ENCODE data around the gene MFSD11.
A peak's percentile ranks its signal among the peaks of the same experiment; 100 is the strongest.
"Not testable (repeated sequence)": the region's sequence is repeated elsewhere in the genome, so short reads cannot be mapped to it uniquely, and the experiment has no call there.

Gene MFSD11

GRCh38 chr17:76727745-76728456 is 10.0 kb upstream of the MFSD11 start:
- peak overlapping the region; percentile 85 for H3K4me3 ChIP-seq (ENCODE audit: low read length)

GRCh38 chr17:76731800-76732733 is 5.9 kb upstream of the MFSD11 start:
- H3K4me3 ChIP-seq (ENCODE audit: low read length) = not testable (repeated sequence)

More at GRCh38 chr17:76727745-76728456, 10.0 kb upstream of the MFSD11 start:
- TF ChIP-seq ZNF274 (IDR thresholded peaks at IDR 0.05; ENCODE audit: low read depth, low read length) = no peak

GRCh38 chr17:76732734-76733617 is 4.9 kb upstream of the MFSD11 start:
- no peak overlapping the region for H3K4me3 ChIP-seq (ENCODE audit: low read length)
- TF ChIP-seq ZNF274 (IDR thresholded peaks at IDR 0.05; ENCODE audit: low read depth, low read length) = no peak

- H3K4me3 ChIP-seq (ENCODE audit: low read length) = peak overlapping the region; percentile 17; the same call in 1 of the 2 replicates
- TF ChIP-seq ZNF274 (IDR thresholded peaks at IDR 0.05; ENCODE audit: low read depth, low read length) = no peak
Observed at GRCh38 chr17:76733618-76733957, 4.3 kb upstream of the MFSD11 start.

GRCh38 chr17:76734080-76734840 is 3.7 kb upstream of the MFSD11 start:
- H3K4me3 ChIP-seq (ENCODE audit: low read length) = peak overlapping the region; percentile 99

GRCh38 chr17:76735006-76735405 is 2.9 kb upstream of the MFSD11 start:
- no peak for TF ChIP-seq ZNF274 (IDR thresholded peaks at IDR 0.05; ENCODE audit: low read depth, low read length)

More at GRCh38 chr17:76734080-76734840, 3.7 kb upstream of the MFSD11 start:
- TF ChIP-seq ZNF274 (IDR thresholded peaks at IDR 0.05; ENCODE audit: low read depth, low read length) = no peak

GRCh38 chr17:76735586-76736348 is 2.2 kb upstream of the MFSD11 start:
- peak overlapping the region; percentile 99 for H3K4me3 ChIP-seq (ENCODE audit: low read length)
- no peak for TF ChIP-seq ZNF274 (IDR thresholded peaks at IDR 0.05; ENCODE audit: low read depth, low read length)

More at GRCh38 chr17:76735006-76735405, 2.9 kb upstream of the MFSD11 start:
- peak overlapping the region; percentile 99 for H3K4me3 ChIP-seq (ENCODE audit: low read length)

- peak overlapping the region; percentile 99 for H3K4me3 ChIP-seq (ENCODE audit: low read length)
- TF ChIP-seq ZNF274 (IDR thresholded peaks at IDR 0.05; ENCODE audit: low read depth, low read length) = no peak
Observed at GRCh38 chr17:76736349-76737081, 1.4 kb upstream of the MFSD11 start.

GRCh38 chr17:76737082-76737675 is 740 bp upstream of the MFSD11 start, which contains the start of gene SRSF2:
Gene SRSF2 (minus strand): TSS chr17:76737331. CDS start chr17:76737160, 171 bp downstream.
- H3K4me3 ChIP-seq (ENCODE audit: low read length) = peak within 1 kb of the TSS; percentile 99
- TF ChIP-seq ZNF274 (IDR thresholded peaks at IDR 0.05; ENCODE audit: low read depth, low read length) = no peak

- no peak for TF ChIP-seq ZNF274 (IDR thresholded peaks at IDR 0.05; ENCODE audit: low read depth, low read length)
- peak overlapping the region; percentile 74 for H3K4me3 ChIP-seq (ENCODE audit: low read length)
Observed at GRCh38 chr17:76738468-76738850, 540 bp downstream of the MFSD11 start.

- H3K4me3 ChIP-seq (ENCODE audit: low read length) = not testable (repeated sequence)
Observed at GRCh38 chr17:76739568-76740115, 1.7 kb downstream of the MFSD11 start.

All from GM08714 (cell line).